ENCODE measurements around the gene PPWD1.
A peak's percentile ranks its signal among the peaks of the same experiment; 100 is the strongest.

DNA sequence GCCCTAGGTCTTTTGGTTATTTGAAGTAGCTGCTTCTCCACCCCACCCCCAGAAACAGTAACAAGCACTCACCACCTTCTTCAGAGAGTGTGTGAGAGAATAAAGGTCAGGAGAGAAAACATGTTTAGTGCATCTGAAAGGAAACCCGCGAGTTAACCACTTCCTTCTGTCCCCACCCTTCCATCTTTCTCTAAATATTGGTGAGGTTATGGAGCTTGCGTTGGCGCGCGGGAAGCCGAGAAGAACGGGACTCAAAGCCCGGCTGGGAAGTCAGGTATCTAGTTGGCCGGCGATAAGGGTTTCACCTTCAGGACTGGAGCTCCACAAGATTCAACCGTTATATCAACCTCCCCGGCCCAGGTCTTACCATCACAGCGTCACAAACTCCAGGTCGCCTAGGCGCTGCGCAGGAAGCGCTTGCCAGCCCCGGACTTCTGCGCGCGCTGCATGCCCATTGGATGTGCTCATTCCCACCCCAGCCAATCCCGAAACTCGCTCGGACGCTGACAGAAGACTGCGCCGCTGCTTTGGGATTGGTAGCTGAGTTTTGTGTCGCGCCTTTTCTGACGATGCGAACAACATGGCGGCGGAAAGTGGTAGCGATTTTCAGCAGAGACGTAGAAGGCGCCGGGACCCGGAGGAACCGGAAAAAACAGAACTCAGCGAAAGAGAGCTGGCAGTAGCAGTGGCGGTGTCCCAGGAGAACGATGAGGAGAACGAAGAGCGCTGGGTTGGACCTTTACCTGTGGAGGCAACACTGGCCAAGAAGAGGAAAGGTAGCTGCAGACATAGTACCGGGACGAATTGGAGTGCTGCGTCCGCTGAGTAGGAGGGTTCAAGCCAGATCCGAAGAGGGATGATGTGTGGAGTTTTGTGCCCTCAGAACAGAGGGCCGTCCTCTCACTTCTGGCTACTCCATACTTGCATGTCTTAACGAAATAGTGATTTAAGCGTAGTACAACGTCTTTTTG lies at the start of gene PPWD1, which contains the start of gene CENPK:
- TF ChIP-seq, protein P1, sequence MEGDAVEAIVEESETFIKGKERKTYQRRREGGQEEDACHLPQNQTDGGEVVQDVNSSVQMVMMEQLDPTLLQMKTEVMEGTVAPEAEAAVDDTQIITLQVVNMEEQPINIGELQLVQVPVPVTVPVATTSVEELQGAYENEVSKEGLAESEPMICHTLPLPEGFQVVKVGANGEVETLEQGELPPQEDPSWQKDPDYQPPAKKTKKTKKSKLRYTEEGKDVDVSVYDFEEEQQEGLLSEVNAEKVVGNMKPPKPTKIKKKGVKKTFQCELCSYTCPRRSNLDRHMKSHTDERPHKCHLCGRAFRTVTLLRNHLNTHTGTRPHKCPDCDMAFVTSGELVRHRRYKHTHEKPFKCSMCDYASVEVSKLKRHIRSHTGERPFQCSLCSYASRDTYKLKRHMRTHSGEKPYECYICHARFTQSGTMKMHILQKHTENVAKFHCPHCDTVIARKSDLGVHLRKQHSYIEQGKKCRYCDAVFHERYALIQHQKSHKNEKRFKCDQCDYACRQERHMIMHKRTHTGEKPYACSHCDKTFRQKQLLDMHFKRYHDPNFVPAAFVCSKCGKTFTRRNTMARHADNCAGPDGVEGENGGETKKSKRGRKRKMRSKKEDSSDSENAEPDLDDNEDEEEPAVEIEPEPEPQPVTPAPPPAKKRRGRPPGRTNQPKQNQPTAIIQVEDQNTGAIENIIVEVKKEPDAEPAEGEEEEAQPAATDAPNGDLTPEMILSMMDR (IDR thresholded peaks at IDR 0.05) = peak in 2 of 6 experiments; percentile 25 to 31
- peak in 3 of 4 donors; percentile 18 to 74 (median 58) for TF ChIP-seq POLR2A (IDR thresholded peaks at IDR 0.05)
